Endometrial microvascular endothelial cells (primary cell): ENCODE measurements around the gene BCO1. TPM values are rescaled to one million over a fixed set of nuclear protein-coding genes. Genes with fewer than 3 reads are reported as not detected.

Source experiments
- in situ Hi-C: cut with HindIII; loops from 2 replicates; pipeline ENCODE4 v1.10.0; 2017; ENCODE audit warnings: low sequenced_read_pairs, low pct_unique_long_range_greater_than_20kb; ENCODE audit errors: inconsistent ontology term
- total RNA-seq: library from RNA; depleted of rRNA; stranded (reverse); fragments of >200 nt; gene quantifications from one replicate; pipeline ENCODE4 v1.2.3, GENCODE V29; 2015; ENCODE audit errors: inconsistent ontology term

BCO1 gene
- total RNA-seq, 1 donor from 2014 or later = not detected

DNA sequence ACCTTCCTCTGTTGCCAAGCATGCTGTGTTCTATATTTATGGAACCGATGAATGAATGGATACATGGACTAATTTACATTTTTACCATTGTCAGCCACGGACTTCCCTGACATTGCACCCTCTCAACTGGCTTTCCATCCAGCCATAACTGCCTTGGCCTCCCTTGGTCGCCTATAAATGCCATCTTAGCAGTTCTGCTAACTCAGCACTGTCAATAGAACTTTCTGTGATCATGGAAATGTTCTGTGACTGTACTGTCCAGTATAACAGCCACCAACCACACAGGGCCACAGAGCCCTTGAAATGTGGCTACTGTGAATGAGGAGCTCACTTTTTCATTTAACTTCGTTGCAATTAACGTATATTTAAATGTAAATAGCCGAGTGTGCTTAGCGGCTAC, 8.7 kb upstream of the BCO1 start:
- in situ Hi-C loops = no loop called here

DNA sequence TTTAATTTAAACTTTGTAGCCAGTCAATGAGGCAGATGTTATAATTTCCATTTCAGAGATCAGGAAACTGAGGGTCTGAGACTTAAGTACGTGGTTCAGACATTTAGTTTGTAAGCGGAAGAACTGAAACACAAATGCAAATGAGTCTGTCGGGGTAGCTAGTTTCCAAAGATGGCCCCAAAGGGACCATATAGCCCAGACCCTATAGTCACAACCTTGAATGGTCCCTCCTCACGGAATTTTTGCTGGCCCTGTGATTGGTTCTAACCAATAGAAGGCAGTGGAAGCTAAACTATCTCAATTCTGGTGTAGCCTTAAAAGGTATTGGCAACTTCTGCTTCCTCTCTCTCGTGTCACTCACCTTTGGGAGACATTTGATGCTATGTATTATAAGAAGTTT, 7.5 kb upstream of the BCO1 start:
- in situ Hi-C loops = no loop called here

- in situ Hi-C loops = no loop called here
Measured at GRCh38 chr16:81232740-81233367, 5.6 kb upstream of the BCO1 start.

DNA sequence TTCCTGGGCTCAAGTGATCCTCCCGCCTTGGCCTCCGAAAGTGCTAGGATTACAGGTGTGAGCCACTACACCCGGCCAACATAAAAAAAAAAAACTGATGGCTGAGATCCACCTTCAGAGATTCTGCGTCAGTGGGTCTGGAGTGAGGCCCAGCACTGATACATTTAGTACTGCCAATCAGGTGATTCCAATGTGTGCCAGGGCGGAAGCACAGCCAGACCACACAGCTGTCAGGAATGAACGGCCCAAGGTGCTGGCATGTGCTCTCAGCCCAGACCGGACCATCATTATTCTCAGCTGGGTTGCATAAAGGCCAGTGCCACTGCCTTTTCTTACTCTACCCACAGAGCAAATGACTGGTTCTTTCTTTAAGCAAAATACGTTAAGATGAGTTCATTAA, 1.2 kb upstream of the BCO1 start:
- in situ Hi-C loops = no loop called here

- in situ Hi-C loops = no loop called here
Measured at GRCh38 chr16:81237942-81238295, 570 bp upstream of the BCO1 start.

DNA sequence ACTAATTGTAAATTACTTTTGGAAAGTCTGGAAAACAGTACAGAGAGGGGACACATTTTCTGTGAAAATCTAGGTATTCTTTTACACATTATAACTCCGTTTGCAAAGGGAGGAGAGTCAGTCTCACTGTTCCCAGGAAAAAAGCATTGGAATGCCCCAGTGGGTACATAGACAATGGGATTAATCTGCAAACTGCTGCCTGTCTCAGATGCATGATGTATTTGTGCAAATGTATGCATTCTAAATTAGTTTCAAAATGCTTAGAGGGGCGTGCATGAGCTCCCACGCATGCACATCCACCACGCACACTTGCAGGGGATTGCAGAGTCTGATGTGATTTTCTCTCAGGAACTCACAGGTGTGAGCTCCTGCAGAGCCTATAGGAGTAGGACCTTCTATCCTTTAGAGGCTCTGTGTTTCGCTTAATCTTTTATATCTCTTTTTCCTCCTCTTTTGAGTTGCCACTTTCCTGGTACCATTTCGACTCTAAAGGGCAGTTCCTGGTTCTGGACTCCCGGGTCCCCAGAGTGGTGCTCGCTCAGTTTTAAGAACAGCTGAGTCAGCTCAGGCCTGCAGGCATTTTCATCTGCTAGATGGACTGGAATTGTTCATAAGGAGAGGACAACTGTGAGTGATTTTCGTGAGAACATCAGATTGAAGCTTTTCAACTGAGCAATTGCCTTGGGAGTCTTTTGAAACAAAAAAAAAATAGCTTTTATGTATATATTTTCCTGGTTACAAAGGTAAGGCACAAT, 1.1 kb downstream of the BCO1 start:
- in situ Hi-C loops = no loop called here

DNA sequence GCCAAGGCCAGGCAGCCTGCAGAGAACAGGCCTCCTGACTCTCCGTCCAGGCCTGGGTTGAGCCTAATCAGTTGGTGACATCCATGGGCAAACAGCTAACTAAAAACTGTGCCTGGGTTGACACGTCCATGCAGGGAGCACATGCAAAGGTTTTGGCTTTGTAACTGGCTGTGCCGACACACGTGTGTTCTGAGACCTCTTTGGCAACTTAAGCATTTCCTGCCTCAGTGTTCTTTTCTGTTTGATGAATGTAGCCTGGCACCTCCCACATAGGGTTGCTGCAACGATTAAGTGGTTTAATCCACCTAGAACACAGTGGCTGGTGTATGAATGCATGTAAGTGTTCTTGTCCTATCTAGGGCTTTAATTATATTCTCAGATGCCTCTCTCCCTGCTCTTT, 3.2 kb downstream of the BCO1 start:
- in situ Hi-C loops = no loop called here

DNA sequence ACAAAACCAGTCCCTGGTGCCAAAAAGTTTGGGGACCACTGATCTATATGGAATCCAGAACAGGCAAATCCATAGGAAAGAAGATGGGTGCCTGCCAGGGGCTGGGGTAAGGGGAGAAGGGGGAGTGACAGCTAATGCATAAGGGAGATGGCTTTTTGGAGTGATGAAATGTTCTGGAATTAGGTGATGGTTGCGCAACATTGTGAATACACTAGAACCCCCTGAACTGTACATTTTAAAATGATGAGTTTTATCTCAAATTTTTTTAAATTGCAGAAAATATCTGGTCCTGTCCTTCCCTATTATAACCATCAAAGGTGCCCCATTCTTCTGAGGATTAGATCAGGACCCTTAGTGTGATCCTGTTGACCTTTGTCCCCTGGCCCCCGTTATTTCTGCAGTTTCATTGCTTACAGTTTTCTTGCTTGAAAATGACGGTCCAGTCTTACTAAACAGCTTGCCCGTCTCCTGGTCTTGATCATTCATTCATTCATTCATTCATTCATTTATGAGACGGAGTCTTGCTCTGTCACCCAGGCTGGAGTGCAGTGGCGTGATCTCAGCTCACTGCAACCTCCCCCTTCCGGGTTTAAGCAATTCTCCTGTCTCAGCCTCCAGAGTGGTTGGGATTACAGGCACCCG, 4.6 kb downstream of the BCO1 start:
- in situ Hi-C loops = no loop called here

GRCh38 chr16:81243942-81244341, 5.5 kb downstream of the BCO1 start:
- in situ Hi-C loops = no loop called here

- in situ Hi-C loops = no loop called here
Measured at GRCh38 chr16:81251871-81252270, 13.4 kb downstream of the BCO1 start.

- in situ Hi-C loops = no loop called here
Measured at GRCh38 chr16:81253141-81253540, 14.7 kb downstream of the BCO1 start.

DNA sequence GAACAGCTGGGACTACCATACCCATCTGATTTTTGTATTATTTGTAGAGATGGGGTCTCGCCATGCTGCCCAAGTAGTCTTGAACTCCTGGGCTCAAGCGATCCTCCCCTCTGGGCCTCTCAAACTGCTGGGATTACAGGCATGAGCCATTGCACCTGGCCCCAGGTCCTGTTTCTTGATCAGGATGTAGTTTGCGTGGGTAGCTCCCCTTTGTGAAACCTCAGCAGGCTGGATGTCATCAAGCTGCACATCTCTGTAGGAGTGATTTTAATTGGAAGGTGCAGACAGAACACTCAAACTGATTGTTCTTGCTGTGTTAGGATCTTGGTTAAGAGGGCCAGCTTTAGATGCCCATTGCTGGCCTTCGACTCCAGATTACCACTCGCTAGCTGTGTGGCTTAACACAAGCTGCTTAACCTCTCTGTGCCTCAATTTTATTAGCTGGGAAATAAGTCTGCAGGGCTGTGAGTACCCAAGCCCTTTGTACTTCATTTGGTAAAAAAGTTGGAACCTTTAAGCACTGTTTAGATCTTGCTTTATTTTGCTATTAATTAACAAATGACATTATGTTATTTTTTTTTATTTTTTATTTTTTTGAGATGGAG, 16.5 kb downstream of the BCO1 start:
- in situ Hi-C loops = no loop called here

GRCh38 chr16:81259916-81260315, 21.4 kb downstream of the BCO1 start:
- in situ Hi-C loops = no loop called here

- in situ Hi-C loops = no loop called here
Measured at GRCh38 chr16:81261049-81261648, 22.7 kb downstream of the BCO1 start.

DNA sequence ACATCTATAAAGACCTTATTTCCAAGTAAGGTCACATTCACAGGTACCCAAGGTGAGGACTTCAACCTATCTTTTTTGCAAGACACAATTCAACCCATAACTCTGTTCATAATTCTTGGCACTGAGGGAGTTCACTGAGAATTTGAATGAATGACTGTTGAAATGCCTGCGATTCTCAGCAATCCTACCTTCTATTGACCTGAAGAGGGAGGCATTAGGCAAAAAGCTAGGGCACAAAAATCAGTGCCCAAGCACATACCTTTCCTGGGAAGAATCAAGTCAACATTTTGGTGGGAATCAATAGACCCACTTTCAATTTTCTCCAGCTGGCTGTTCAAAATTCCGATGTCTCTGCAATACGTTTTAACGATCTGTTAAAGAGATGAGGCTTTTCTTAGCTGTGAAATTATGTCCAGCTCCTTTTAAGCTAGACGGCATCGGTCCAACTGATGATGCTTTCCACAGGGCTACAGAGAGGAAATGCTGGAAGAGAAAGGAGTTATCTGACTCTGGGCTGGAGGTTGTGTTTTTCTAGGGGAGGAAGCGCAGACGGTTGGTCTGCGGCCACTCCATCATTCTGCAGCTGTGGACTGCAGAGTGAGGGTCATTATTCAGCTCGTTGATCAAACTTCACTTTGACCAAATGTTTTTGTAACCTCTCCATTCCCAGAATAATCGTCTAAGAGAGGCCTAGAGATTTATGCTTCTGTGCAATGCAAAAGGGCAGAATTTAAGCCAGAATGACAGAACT, 25.2 kb downstream of the BCO1 start:
- in situ Hi-C loops = no loop called here

DNA sequence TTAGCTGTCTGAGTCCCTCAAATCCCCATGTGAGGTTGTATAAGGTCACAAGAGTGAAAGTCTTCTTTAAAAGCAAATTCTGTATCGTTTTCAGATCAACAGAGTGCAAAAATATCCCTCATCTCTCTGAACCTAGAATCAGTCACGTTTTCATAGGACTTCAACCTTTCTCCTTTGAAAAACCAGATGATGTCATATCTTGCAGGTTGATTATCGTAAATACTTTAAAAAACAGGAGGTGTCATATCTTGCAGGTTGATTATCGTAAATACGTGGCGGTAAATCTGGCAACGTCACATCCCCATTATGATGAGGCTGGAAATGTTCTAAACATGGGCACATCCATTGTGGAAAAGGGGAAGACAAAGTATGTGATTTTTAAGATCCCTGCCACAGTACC, 25.9 kb downstream of the BCO1 start:
- in situ Hi-C loops = no loop called here

- in situ Hi-C loops = no loop called here
Measured at GRCh38 chr16:81265052-81265451, 26.6 kb downstream of the BCO1 start.

DNA sequence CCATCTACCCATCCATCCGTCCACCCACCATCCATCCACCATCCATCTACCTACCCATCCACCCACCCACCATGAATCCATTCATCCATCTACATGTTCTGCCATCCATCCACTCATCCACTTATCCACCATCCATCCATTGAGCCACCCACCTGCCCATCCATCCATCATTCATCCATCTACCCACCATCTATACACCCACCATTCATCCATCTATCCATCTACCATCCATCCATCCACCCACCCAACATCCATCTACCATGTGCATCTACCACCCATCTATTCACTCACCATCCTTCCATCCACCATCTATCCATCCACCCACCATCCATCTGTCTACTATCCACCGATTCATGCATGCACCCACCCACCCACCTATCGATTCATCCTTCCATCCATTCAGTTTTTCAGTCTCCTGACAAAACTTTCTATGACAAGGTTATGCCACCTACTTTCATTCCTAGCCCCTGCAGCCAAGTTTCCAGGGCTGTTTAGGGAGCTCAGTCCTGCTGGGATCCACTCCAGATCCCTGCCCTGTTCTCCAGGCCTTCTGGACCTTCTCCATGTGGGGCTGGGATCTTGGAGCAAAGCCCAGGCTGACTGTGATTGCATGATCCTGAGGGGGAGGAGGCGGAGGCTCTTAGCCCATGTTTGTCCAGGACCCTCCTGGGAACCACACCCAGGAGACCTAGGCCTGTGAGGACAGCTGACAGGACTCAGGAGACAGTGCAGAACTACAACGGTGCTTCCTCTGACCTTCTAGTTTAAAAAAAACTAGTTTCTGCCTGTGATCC, 27.4 kb downstream of the BCO1 start:
- in situ Hi-C loops = no loop called here
